ENCODE data around the gene RASAL1.

DNA sequence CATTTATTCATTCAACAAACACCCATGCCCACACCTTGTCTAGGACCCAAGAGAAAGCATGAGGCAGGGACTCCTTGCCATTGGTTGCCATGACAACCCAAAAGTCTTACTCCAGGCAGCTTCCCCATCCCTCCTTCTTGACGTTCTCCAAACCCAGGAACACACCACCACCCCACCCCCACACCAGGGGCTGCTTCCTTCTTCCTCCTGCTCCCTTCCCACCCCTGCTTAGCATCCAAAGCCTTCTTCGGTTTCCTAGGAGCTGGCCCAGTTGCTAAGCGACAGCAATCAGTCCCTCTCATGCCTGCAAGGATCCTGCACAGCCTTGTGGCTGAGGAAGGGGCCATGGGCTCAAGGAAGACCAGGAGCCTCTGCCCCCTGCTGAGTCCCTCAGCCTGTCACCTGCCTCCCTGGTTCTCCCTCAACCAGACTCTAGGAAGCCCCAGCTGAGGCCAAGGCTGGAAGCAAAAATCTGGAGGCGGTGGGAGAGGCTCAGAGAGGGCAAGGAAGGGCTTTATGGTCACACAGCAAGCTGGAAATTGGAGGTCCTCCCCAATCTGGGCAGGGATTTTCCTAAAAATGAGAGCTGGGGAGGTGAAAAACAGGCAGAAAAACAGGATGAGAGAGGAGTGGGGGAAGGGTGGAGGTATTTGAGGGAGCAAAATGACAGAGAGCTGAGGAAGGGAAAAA lies 15.4 kb downstream of the RASAL1 start:
- TF ChIP-seq, protein P1, sequence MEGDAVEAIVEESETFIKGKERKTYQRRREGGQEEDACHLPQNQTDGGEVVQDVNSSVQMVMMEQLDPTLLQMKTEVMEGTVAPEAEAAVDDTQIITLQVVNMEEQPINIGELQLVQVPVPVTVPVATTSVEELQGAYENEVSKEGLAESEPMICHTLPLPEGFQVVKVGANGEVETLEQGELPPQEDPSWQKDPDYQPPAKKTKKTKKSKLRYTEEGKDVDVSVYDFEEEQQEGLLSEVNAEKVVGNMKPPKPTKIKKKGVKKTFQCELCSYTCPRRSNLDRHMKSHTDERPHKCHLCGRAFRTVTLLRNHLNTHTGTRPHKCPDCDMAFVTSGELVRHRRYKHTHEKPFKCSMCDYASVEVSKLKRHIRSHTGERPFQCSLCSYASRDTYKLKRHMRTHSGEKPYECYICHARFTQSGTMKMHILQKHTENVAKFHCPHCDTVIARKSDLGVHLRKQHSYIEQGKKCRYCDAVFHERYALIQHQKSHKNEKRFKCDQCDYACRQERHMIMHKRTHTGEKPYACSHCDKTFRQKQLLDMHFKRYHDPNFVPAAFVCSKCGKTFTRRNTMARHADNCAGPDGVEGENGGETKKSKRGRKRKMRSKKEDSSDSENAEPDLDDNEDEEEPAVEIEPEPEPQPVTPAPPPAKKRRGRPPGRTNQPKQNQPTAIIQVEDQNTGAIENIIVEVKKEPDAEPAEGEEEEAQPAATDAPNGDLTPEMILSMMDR (IDR thresholded peaks at IDR 0.05): no peak
- no peak for TF ChIP-seq POLR2AphosphoS5 (IDR thresholded peaks at IDR 0.05; ENCODE audit: insufficient read depth in 1 of 2, low read depth in 1 of 2)
- no peak for TF ChIP-seq POLR2A (IDR thresholded peaks at IDR 0.05)
